ENCODE data around the gene HES7.

HES7 gene

GRCh38 chr17:8133399-8133798 is 9.5 kb upstream of the HES7 start:
- no peak for TF ChIP-seq CTCF (IDR thresholded peaks at IDR 0.05; ENCODE audit: low read depth, low read length)
- no peak overlapping the region for H3K4me3 ChIP-seq (ENCODE audit: low read depth, low read length)

GRCh38 chr17:8131844-8132441 is 8.0 kb upstream of the HES7 start:
- no peak overlapping the region for H3K4me3 ChIP-seq (ENCODE audit: low read depth, low read length)
- no peak for TF ChIP-seq CTCF (IDR thresholded peaks at IDR 0.05; ENCODE audit: low read depth, low read length)

GRCh38 chr17:8128125-8128784 is 4.3 kb upstream of the HES7 start:
- no peak overlapping the region for H3K4me3 ChIP-seq (ENCODE audit: low read depth, low read length)

GRCh38 chr17:8126491-8127066 is 2.7 kb upstream of the HES7 start:
- H3K4me3 ChIP-seq (ENCODE audit: low read depth, low read length), result peak overlapping the region; percentile 73
- TF ChIP-seq CTCF (IDR thresholded peaks at IDR 0.05; ENCODE audit: low read depth, low read length), result no peak

More at GRCh38 chr17:8128125-8128784, 4.3 kb upstream of the HES7 start:
- TF ChIP-seq CTCF (IDR thresholded peaks at IDR 0.05; ENCODE audit: low read depth, low read length), result no peak

GRCh38 chr17:8125947-8126490 is 2.1 kb upstream of the HES7 start:
- H3K4me3 ChIP-seq (ENCODE audit: low read depth, low read length), result peak overlapping the region; percentile 73
- no peak for TF ChIP-seq CTCF (IDR thresholded peaks at IDR 0.05; ENCODE audit: low read depth, low read length)

GRCh38 chr17:8125154-8125946 is 1.4 kb upstream of the HES7 start:
- no peak for TF ChIP-seq CTCF (IDR thresholded peaks at IDR 0.05; ENCODE audit: low read depth, low read length)
- H3K4me3 ChIP-seq (ENCODE audit: low read depth, low read length), result peak overlapping the region; percentile 73
